Gastroesophageal sphincter (tissue), 4 donors: Measurements from ENCODE around the gene GPR75. TPM values are rescaled to one million over a fixed set of nuclear protein-coding genes. Genes with fewer than 3 reads are reported as not detected.

Source experiments
- ATAC-seq: fragments of 150-250 bp; one replicate; pipeline ENCODE4 v1.9.1; 2016; ENCODE audit warnings: mild to moderate bottlenecking, moderate library complexity
- H3K27ac ChIP-seq, 4 donors: fragments of 200-600 bp; sonication (generic) in 3 of 4; 1 replicate in 3 of 4; 2 replicates in 1 of 4; pipeline ENCODE4 v1.5.1; 2016 to 2019
- H3K27me3 ChIP-seq: fragments of 200-600 bp; sonication (generic); one replicate; pipeline ENCODE4 v1.5.1; 2019
- H3K36me3 ChIP-seq, 2 donors: fragments of 200-600 bp; sonication (generic); one replicate each; pipeline ENCODE4 v1.5.1; 2019; ENCODE audit warnings: control low read depth in 1 of 2
- H3K4me1 ChIP-seq, 3 donors: fragments of 200-600 bp; sonication (generic); 1 replicate in 2 of 3; 2 replicates in 1 of 3; pipeline ENCODE4 v1.5.1; 2016 to 2019; ENCODE audit warnings: control low read depth in 2 of 3
- H3K4me3 ChIP-seq, 2 donors: fragments of 200-600 bp; sonication (generic); one replicate each; pipeline ENCODE4 v1.5.1; 2019; ENCODE audit warnings: mild to moderate bottlenecking in 1 of 2, moderate library complexity in 1 of 2
- H3K9me3 ChIP-seq, 3 donors: fragments of 200-600 bp; sonication (generic); one replicate each; pipeline ENCODE4 v1.5.1; 2017 to 2019; ENCODE audit warnings: control low read depth in 2 of 3
- EP300 ChIP-seq: sonication (generic); formaldehyde crosslinking; IDR thresholded peaks from one replicate; pipeline ENCODE4 v1.6.1; 2017; ENCODE audit warnings: antibody characterized with exemption, mild to moderate bottlenecking
- POLR2A ChIP-seq, 2 donors: fragments of 450-650 bp; IDR thresholded peaks; one replicate each; pipeline ENCODE4 v1.6.1; 2017; ENCODE audit warnings: antibody characterized with exemption in 2 of 2, mild to moderate bottlenecking in 2 of 2, moderate library complexity in 1 of 2
- POLR2AphosphoS5 ChIP-seq: sonication (generic); formaldehyde crosslinking; IDR thresholded peaks from one replicate; pipeline ENCODE4 v1.6.1; 2017; ENCODE audit warnings: antibody characterized with exemption
- WGBS, 2 donors: methylation state at CpG; one replicate each; pipeline ENCODE4 v1.1.5; 2018; ENCODE audit warnings: low coverage in 1 of 2; 5-methylcytosine and 5-hydroxymethylcytosine counted together
- total RNA-seq, 4 donors: library from RNA; depleted of rRNA; stranded (reverse); fragments of >200 nt; gene quantifications; one replicate each; pipeline ENCODE4 v1.1.0, GENCODE V29; 2016
- TF ChIP-seq, protein P1 (sequence below), 4 experiments: fragments of 200-600 bp in 2 of 4; fragments of 450-650 bp in 2 of 4; sonication (generic) in 1 of 4; IDR thresholded peaks; one replicate each; pipeline ENCODE4 v1.5.1; 2017 to 2019; ENCODE audit warnings: antibody characterized with exemption in 4 of 4, mild to moderate bottlenecking in 2 of 4, moderate library complexity in 2 of 4

The GPR75 gene
- 1 to 10 TPM; 2.2 to 6.1 (median 2.4) TPM for total RNA-seq

DNA sequence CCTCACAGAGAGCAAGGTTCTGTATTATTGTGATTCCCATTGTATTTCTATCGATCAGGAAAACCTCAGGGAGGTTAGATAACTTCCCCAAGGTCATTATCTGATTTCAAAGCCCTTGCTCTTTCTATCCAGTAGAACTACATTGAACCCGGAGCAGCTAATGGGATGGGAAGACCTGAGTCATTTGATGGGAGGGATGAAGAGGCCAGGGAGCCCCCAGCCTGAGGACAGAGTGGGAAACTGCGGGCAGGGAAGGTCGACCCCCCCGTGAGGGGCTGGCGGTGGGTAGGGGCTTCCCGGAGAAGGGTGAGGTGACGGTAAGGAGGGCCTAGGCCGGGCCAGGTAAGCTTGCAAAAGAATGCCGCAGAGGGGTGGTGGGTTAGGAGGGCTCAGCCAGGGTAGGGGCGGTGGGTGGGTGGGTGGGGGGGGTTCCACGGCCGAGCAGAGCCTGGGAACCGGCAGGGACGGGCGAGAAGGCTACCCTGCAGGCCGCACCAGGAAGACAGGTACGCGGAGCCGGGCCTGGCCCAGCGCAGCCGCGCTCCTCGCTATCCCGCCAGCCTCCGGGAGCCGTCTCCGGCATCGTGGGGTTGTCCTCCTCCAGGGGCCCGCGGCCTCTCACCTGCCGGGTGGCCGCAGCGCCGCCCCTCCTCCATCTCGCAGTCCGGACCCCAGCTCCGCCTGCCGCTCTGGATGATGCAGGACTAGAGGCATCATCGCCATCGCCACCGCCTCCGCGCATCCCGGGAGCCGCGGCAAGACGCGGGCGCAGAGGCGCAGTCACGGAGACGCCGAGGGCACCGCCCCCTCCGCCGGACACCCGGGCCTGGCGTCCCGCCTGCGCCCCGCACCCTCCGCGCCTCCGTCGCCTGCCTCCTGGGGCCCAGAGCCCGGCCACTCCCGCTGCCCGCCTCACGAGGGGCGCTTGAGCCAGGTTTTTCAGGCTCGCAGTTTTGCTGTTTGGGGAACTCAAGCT lies at the start of gene GPR75:
Gene GPR75 (minus strand): TSS at position 762 of the 976 bp plus-strand sequence. CDS start 5,211 bp downstream, outside the sequence.
- peak within 1 kb of the TSS in 3 of 4 donors; percentile 21 to 61 (median 33) for H3K27ac ChIP-seq
- 67% methylated on average over 1 of the region's 72 CpGs; no CpG with 5 or more reads in 1 of the 2 donors for WGBS, 2 donors
- H3K4me3 ChIP-seq = peak within 1 kb of the TSS; percentile 42 to 55
- H3K4me1 ChIP-seq = peaks cover 0 to 14% (median 0%) of the 10 kb centered on the region in 3 donors
- no peaks in the 10 kb centered on the region for H3K27me3 ChIP-seq
- H3K9me3 ChIP-seq = no peaks in the 10 kb centered on the region
- TF ChIP-seq POLR2AphosphoS5 (peak; percentile 17), POLR2A (IDR thresholded peaks at IDR 0.05) (no peak)
- ATAC-seq = peak; percentile 79
- H3K36me3 ChIP-seq = peaks cover 0 to 24% of the 10 kb centered on the region in 2 donors

DNA sequence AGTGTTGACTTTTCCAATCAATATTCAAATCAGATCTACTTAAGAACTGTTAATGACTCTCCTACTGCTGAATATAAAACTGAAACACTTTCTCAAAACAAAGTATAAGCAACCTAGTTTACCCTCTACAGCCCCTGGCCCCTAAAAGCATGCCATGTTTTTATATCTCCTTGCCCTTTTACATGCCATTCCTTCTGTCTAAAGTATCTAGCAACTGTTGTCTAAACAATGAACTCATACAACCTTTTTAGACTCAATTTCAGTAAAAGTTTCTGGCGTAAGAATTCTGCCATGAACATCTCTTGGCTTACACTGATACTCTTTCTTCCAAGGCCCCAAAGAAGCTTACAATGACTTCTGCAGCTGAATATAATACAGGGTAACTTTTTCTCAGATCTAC lies 47.8 kb upstream of the GPR75 start:
- Histone ChIP-seq H3K27ac (no peak overlapping the region), H3K36me3 (peaks cover 2 to 80% of the 10 kb centered on the region in 2 donors), H3K4me3 (no peak overlapping the region), H3K9me3 (no peaks in the 10 kb centered on the region), H3K4me1 (no peaks in the 10 kb centered on the region), H3K27me3 (no peaks in the 10 kb centered on the region)
- ATAC-seq = no peak
- WGBS, 2 donors = 14 to 54% methylated on average over 1 of the region's 1 CpG
- TF ChIP-seq POLR2A (IDR thresholded peaks at IDR 0.05) = no peak
- no peak for TF ChIP-seq EP300
- TF ChIP-seq, protein P1, sequence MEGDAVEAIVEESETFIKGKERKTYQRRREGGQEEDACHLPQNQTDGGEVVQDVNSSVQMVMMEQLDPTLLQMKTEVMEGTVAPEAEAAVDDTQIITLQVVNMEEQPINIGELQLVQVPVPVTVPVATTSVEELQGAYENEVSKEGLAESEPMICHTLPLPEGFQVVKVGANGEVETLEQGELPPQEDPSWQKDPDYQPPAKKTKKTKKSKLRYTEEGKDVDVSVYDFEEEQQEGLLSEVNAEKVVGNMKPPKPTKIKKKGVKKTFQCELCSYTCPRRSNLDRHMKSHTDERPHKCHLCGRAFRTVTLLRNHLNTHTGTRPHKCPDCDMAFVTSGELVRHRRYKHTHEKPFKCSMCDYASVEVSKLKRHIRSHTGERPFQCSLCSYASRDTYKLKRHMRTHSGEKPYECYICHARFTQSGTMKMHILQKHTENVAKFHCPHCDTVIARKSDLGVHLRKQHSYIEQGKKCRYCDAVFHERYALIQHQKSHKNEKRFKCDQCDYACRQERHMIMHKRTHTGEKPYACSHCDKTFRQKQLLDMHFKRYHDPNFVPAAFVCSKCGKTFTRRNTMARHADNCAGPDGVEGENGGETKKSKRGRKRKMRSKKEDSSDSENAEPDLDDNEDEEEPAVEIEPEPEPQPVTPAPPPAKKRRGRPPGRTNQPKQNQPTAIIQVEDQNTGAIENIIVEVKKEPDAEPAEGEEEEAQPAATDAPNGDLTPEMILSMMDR (IDR thresholded peaks at IDR 0.05) = no peak
- no peak for TF ChIP-seq POLR2AphosphoS5

DNA sequence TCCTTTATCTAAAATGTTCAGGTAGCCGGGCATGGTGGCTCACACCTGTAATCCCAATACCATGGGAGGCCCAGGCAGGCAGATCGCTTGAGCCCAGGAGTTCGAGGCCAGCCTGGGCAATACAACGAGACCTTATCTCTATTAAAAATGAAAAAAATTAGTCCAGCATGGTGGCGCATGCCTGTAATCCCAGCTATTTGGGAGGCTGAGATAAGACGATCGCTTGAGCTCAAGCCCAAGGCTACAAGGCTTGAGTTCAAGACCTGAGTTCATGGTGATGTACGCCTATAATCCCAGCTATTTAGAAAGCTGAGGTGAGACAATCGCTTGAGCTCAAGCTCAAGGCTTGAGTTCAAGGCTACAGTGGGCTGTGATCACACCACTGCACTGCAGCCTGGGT lies 45.6 kb upstream of the GPR75 start:
- peaks cover 2 to 95% of the 10 kb centered on the region in 2 donors for H3K36me3 ChIP-seq
- H3K27me3 ChIP-seq = no peaks in the 10 kb centered on the region
- ATAC-seq = no peak
- H3K4me1 ChIP-seq = no peaks in the 10 kb centered on the region
- H3K9me3 ChIP-seq = no peaks in the 10 kb centered on the region
- no peak for TF ChIP-seq POLR2A (IDR thresholded peaks at IDR 0.05)
- no peak for TF ChIP-seq EP300
- no peak for TF ChIP-seq POLR2AphosphoS5
- TF ChIP-seq, protein P1 (IDR thresholded peaks at IDR 0.05) = no peak
- no peak overlapping the region for H3K4me3 ChIP-seq
- 94 to 96% methylated on average over 5 to 9 of the region's 9 CpGs for WGBS, 2 donors
- H3K27ac ChIP-seq = no peak overlapping the region

DNA sequence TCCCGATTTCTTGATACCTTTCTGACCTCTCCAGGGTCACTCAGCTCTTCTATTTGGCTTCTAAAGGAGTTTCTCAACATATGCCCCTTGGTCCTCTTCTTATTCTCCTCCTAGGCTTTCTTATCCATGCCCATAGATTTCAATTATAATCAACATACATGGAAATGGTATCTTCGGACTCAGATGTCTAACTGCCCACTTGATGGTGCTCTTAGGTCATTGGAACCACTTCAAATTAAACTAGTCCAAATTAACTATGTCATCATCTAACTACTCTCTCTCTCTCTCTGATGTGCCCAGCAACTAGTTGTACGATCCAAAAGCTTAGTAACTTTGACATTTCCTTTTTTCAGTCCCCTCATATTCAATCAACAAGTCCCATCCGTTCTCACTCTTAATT lies 43.2 kb upstream of the GPR75 start:
- H3K4me3 ChIP-seq = no peak overlapping the region

DNA sequence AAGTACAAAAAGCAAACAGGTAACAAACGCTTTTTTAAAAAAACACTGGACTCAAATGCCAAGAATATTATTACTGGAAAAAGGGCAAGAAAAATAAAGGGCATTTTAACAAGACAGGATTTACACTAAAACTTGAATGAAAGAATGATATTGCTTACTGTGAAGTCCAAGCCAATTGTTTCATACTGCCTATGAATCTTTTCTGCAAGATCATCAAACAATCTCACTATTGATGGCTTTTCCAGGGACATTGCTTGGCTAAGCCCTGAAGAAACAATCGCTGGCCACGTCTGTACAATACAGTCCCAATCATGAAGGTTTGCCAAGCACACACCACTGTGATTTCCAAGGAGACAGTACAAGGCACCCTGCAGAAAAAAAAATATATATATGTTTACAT lies 41.4 kb upstream of the GPR75 start:
- WGBS, 2 donors = 59 to 70% methylated on average over 3 of the region's 3 CpGs

More for the DNA sequence above, 43.2 kb upstream of the GPR75 start:
- no peaks in the 10 kb centered on the region for H3K9me3 ChIP-seq
- no peaks in the 10 kb centered on the region for H3K27me3 ChIP-seq
- WGBS, 2 donors = 52 to 60% methylated on average over 4 of the region's 4 CpGs
- ATAC-seq = no peak
- H3K36me3 ChIP-seq = peaks cover 0 to 100% of the 10 kb centered on the region in 2 donors
- H3K27ac ChIP-seq = no peak overlapping the region
- H3K4me1 ChIP-seq = no peaks in the 10 kb centered on the region
- TF ChIP-seq POLR2AphosphoS5 = no peak
- no peak for TF ChIP-seq EP300
- TF ChIP-seq, protein P1 (IDR thresholded peaks at IDR 0.05) = no peak
- TF ChIP-seq POLR2A (IDR thresholded peaks at IDR 0.05) = no peak

More for the DNA sequence above, 41.4 kb upstream of the GPR75 start:
- Histone ChIP-seq H3K4me1 (no peaks in the 10 kb centered on the region), H3K4me3 (no peak overlapping the region), H3K27ac (no peak overlapping the region), H3K36me3 (peaks cover 0 to 100% of the 10 kb centered on the region in 2 donors), H3K27me3 (no peaks in the 10 kb centered on the region), H3K9me3 (no peaks in the 10 kb centered on the region)
- no peak for TF ChIP-seq EP300
- TF ChIP-seq POLR2A (IDR thresholded peaks at IDR 0.05) = no peak
- TF ChIP-seq POLR2AphosphoS5 = no peak
- TF ChIP-seq, protein P1 (IDR thresholded peaks at IDR 0.05) = no peak
- no peak for ATAC-seq
